GM12878 (cell line): ENCODE measurements around the gene ABHD18.
A peak's percentile ranks its signal among the peaks of the same experiment; 100 is the strongest.

ENCODE experiments used
- BRCA1 ChIP-seq: IDR thresholded peaks from 2 replicates; pipeline ENCODE4 v1.6.1; 2011; ENCODE audit warnings: low read depth, low read length, improper control_type of control experiment
- CREB1 ChIP-seq: IDR thresholded peaks from 2 replicates; pipeline ENCODE4 v1.6.1; 2012; ENCODE audit warnings: low read depth, mild to moderate bottlenecking, inconsistent platforms
- CTCF ChIP-seq, 3 experiments: IDR thresholded peaks in 2 of 3; conservative IDR thresholded peaks in 1 of 3; 2 replicates each; pipeline ENCODE4 v1.5.1; 2011; ENCODE audit warnings: low read depth in 3 of 3, low read length in 3 of 3, mild to moderate bottlenecking in 3 of 3, control low read depth in 2 of 3, moderate library complexity in 2 of 3, inconsistent platforms in 1 of 3, mixed read lengths in 1 of 3; ENCODE audit not compliant: control insufficient read depth in 2 of 3, insufficient read depth in 1 of 3; ENCODE audit errors: extremely low read depth in 1 of 3
- EP300 ChIP-seq, 2 experiments: fragments of 150-350 bp in 1 of 2; IDR thresholded peaks; 2 replicates each; pipeline ENCODE4 v1.6.1; 2011 to 2012; ENCODE audit warnings: low read depth in 2 of 2, low read length in 2 of 2, borderline replicate concordance in 1 of 2, improper control_type of control experiment in 1 of 2, inconsistent platforms in 1 of 2; ENCODE audit not compliant: control insufficient read depth in 1 of 2
- JUNB ChIP-seq: IDR thresholded peaks from 2 replicates; pipeline ENCODE4 v1.6.1; 2016; ENCODE audit warnings: antibody characterized with exemption, mild to moderate bottlenecking
- KDM1A ChIP-seq: fragments of 200-600 bp; sonication (generic); IDR thresholded peaks from 2 replicates; pipeline ENCODE4 v1.6.1; 2016; ENCODE audit warnings: borderline replicate concordance
- MAX ChIP-seq: IDR thresholded peaks from 2 replicates; pipeline ENCODE4 v1.6.1; 2012; ENCODE audit warnings: low read depth, low read length, improper control_type of control experiment
- NKRF ChIP-seq: fragments of 450-650 bp; conservative IDR thresholded peaks from 2 replicates; pipeline ENCODE4 v1.6.1; 2017; ENCODE audit warnings: mild to moderate bottlenecking, moderate library complexity
- POLR2A ChIP-seq: IDR thresholded peaks from 2 replicates; pipeline ENCODE4 v1.6.1; 2011; ENCODE audit warnings: low read depth, mild to moderate bottlenecking, low read length
- POLR2AphosphoS5 ChIP-seq: IDR thresholded peaks from 2 replicates; pipeline ENCODE4 v1.6.1; 2011; ENCODE audit warnings: mild to moderate bottlenecking, low read length, inconsistent platforms
- RAD21 ChIP-seq: IDR thresholded peaks from 2 replicates; pipeline ENCODE4 v1.6.1; 2011; ENCODE audit warnings: mild to moderate bottlenecking, low read depth, low read length, moderate library complexity; ENCODE audit not compliant: insufficient read depth
- TARDBP ChIP-seq: IDR thresholded peaks from 2 replicates; pipeline ENCODE4 v1.6.1; 2016; ENCODE audit warnings: borderline replicate concordance
- USF2 ChIP-seq: IDR thresholded peaks from 2 replicates; pipeline ENCODE4 v1.6.1; 2011; ENCODE audit warnings: low read depth, low read length, improper control_type of control experiment, borderline replicate concordance
- ZNF24 ChIP-seq: fragments of 450-650 bp; IDR thresholded peaks from 2 replicates; pipeline ENCODE4 v1.6.1; 2017; ENCODE audit warnings: antibody characterized with exemption, mild to moderate bottlenecking

- TF ChIP-seq EP300 (IDR thresholded peaks at IDR 0.05; ENCODE audit: borderline replicate concordance in 1 of 2, control insufficient read depth in 1 of 2, low read depth in 2 of 2, low read length in 2 of 2), result 0 out of 4 replicates have a peak, but pooled peaks of 1 of the 2 experiments have one; percentile 9
- TF ChIP-seq TARDBP, result no peak
- peak; percentile 38 to 40 (median 39); a peak in 4 of 6 replicates for TF ChIP-seq CTCF (IDR thresholded peaks at IDR 0.05 in 2 of 3, conservative IDR thresholded peaks at IDR 0.05 in 1 of 3; ENCODE audit: control insufficient read depth in 2 of 3, extremely low read depth in 1 of 3, insufficient read depth in 1 of 3, low read depth in 3 of 3, low read length in 3 of 3)
- no peak for TF ChIP-seq KDM1A
- TF ChIP-seq JUNB, result no peak
- TF ChIP-seq RAD21, result 0 out of 2 replicates have a peak, but pooled peaks have one; percentile 15
- TF ChIP-seq POLR2A, result peak; percentile 88
- TF ChIP-seq USF2, result peak; percentile 30; the same call in 1 of the 2 replicates
- peak; percentile 75; the same call in 1 of the 2 replicates for TF ChIP-seq MAX
- peak; percentile 87 for TF ChIP-seq BRCA1
- TF ChIP-seq CREB1, result peak; percentile 77; the same call in 1 of the 2 replicates
- peak; percentile 90 for TF ChIP-seq POLR2AphosphoS5
- peak; percentile 78 for TF ChIP-seq NKRF
- no peak for TF ChIP-seq ZNF24
These were observed at the start of gene ABHD18, which contains the start of gene MFSD8 for GRCh38 chr4:127965062-127965802.
